ENCODE measurements around the gene IRAK2. TPM values are rescaled to one million over a fixed set of nuclear protein-coding genes. Genes with fewer than 3 reads are reported as not detected.
A peak's percentile ranks its signal among the peaks of the same experiment; 100 is the strongest.

Gene IRAK2
- total RNA-seq, 2 donors from 2014 or later: 0.26 to 0.40 TPM

DNA sequence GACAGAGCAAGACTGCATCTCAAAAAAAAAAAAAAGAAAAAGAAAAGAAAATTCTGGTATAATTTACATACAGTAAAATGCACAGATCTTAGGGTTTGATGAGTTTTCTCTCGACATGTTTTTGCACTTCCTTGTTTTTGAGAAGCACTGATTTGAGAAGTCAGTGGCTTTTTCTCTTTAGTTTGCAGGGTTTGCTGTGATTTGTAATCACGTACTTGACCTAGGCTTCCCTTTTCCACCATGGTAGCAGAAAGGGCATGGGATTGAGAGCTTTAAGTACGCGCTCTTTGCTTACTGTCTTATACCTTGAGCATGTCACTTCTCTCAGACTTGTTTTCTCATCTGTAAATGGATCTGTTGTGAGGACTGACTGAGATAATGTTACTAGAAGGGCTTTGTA is 19.0 kb upstream of the IRAK2 start:
- Histone ChIP-seq H3K27ac (ENCODE audit: low read depth, low read length) (no peak overlapping the region), H3K4me3 (ENCODE audit: low read length) (no peak overlapping the region), H3K4me1 (ENCODE audit: control insufficient read depth, insufficient read depth, low read length) (no peaks in the 10 kb centered on the region), H3K9ac (ENCODE audit: extremely low read depth, low read length, poor library complexity, severe bottlenecking) (no peak overlapping the region), H3K9me3 (ENCODE audit: control insufficient read depth, low read length) (no peaks in the 10 kb centered on the region), H3K27me3 (ENCODE audit: control insufficient read depth, insufficient read depth, low read length, poor library complexity, severe bottlenecking) (no peaks in the 10 kb centered on the region), H3K36me3 (ENCODE audit: control insufficient read depth, insufficient read depth, low read length) (peaks cover 41% of the 10 kb centered on the region)
- TF ChIP-seq, protein P1, sequence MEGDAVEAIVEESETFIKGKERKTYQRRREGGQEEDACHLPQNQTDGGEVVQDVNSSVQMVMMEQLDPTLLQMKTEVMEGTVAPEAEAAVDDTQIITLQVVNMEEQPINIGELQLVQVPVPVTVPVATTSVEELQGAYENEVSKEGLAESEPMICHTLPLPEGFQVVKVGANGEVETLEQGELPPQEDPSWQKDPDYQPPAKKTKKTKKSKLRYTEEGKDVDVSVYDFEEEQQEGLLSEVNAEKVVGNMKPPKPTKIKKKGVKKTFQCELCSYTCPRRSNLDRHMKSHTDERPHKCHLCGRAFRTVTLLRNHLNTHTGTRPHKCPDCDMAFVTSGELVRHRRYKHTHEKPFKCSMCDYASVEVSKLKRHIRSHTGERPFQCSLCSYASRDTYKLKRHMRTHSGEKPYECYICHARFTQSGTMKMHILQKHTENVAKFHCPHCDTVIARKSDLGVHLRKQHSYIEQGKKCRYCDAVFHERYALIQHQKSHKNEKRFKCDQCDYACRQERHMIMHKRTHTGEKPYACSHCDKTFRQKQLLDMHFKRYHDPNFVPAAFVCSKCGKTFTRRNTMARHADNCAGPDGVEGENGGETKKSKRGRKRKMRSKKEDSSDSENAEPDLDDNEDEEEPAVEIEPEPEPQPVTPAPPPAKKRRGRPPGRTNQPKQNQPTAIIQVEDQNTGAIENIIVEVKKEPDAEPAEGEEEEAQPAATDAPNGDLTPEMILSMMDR (conservative IDR thresholded peaks at IDR 0.05): no peak
- peaks cover 11% of the 10 kb centered on the region for H3K4me1 Mint-ChIP-seq
- 93 to 100% methylated on average over 1 to 4 of the region's 4 CpGs for WGBS, 2 experiments (ENCODE audit: insufficient coverage in 1 of 2, insufficient read length in 1 of 2)
- H3K9me3 Mint-ChIP-seq: no peaks in the 10 kb centered on the region
- H3K36me3 Mint-ChIP-seq (ENCODE audit: low read depth): peaks cover 47% of the 10 kb centered on the region
- DNase-seq: no peak
- no peaks in the 10 kb centered on the region for H3K27me3 Mint-ChIP-seq (ENCODE audit: insufficient read depth)
- peak overlapping the region; percentile 16 for H3K27ac Mint-ChIP-seq
- H3K4me3 Mint-ChIP-seq: no peak overlapping the region

DNA sequence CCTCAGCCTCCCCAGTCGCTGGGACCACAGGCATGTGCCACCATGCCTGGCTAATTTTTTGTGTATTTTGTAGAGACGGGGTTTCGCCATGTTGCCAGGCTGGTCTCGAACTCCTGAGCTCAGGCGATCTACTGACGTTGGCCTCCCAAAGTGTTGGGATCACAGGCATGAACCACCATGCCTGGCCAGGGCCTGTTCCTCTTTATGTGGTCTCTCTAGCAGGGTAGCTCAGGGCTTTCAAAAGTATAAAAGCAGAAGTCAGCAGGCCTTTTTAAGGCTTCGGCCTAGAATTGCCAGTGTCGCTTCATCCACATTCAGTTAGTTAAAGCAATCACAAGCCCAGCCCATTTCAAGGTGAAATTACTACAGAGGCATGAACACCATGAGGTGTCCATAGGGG is 15.5 kb upstream of the IRAK2 start:
- no peak for DNase-seq
- no peak overlapping the region for H3K9ac ChIP-seq (ENCODE audit: extremely low read depth, low read length, poor library complexity, severe bottlenecking)
- Mint-ChIP-seq H3K9me3 (no peaks in the 10 kb centered on the region), H3K4me3 (no peak overlapping the region), H3K4me1 (peaks cover 3% of the 10 kb centered on the region), H3K27me3 (ENCODE audit: insufficient read depth) (no peaks in the 10 kb centered on the region), H3K36me3 (ENCODE audit: low read depth) (peaks cover 66% of the 10 kb centered on the region), H3K27ac (no peak overlapping the region)
- H3K27ac ChIP-seq (ENCODE audit: low read depth, low read length): no peak overlapping the region
- H3K4me1 ChIP-seq (ENCODE audit: control insufficient read depth, insufficient read depth, low read length): no peaks in the 10 kb centered on the region
- H3K4me3 ChIP-seq (ENCODE audit: low read length): no peak overlapping the region
- 92 to 97% methylated on average over 7 to 8 of the region's 8 CpGs for WGBS, 2 experiments (ENCODE audit: insufficient coverage in 1 of 2, insufficient read length in 1 of 2)
- no peaks in the 10 kb centered on the region for H3K27me3 ChIP-seq (ENCODE audit: control insufficient read depth, insufficient read depth, low read length, poor library complexity, severe bottlenecking)
- H3K36me3 ChIP-seq (ENCODE audit: control insufficient read depth, insufficient read depth, low read length): peaks cover 55% of the 10 kb centered on the region
- TF ChIP-seq, protein P1 (conservative IDR thresholded peaks at IDR 0.05): no peak
- H3K9me3 ChIP-seq (ENCODE audit: control insufficient read depth, low read length): no peaks in the 10 kb centered on the region

DNA sequence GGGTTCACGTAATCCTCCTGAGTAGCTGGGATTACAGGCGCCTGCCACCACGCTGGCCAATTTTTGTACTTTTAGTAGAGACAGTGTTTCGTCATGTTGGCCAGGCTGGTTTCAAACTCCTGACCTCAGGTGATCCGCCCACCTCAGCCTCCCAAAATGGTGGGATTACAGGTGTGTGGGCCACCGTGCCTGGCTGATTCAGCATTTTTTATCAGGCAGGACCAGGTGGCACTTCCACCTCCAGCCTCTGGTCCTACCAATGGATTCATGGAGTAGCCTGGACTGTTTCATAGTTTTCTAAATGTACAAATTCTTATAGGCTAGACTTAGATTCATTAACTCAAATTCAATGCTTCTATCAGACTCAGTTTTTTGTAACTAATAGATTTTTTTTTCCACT is 13.7 kb upstream of the IRAK2 start:
- no peak overlapping the region for H3K27ac Mint-ChIP-seq
- H3K27me3 ChIP-seq (ENCODE audit: control insufficient read depth, insufficient read depth, low read length, poor library complexity, severe bottlenecking): no peaks in the 10 kb centered on the region
- TF ChIP-seq, protein P1 (conservative IDR thresholded peaks at IDR 0.05): no peak

More for the DNA sequence above, 13.7 kb upstream of the IRAK2 start:
- H3K9me3 ChIP-seq (ENCODE audit: control insufficient read depth, low read length): no peaks in the 10 kb centered on the region
- no peak overlapping the region for H3K9ac ChIP-seq (ENCODE audit: extremely low read depth, low read length, poor library complexity, severe bottlenecking)
- no peaks in the 10 kb centered on the region for H3K4me1 ChIP-seq (ENCODE audit: control insufficient read depth, insufficient read depth, low read length)
- Mint-ChIP-seq H3K4me3 (no peak overlapping the region), H3K27me3 (ENCODE audit: insufficient read depth) (no peaks in the 10 kb centered on the region), H3K36me3 (ENCODE audit: low read depth) (peaks cover 67% of the 10 kb centered on the region), H3K9me3 (no peaks in the 10 kb centered on the region), H3K4me1 (no peaks in the 10 kb centered on the region)
- no peak overlapping the region for H3K4me3 ChIP-seq (ENCODE audit: low read length)
- DNase-seq: no peak
- no peak overlapping the region for H3K27ac ChIP-seq (ENCODE audit: low read depth, low read length)
- 81 to 89% methylated on average over 4 to 6 of the region's 6 CpGs for WGBS, 2 experiments (ENCODE audit: insufficient coverage in 1 of 2, insufficient read length in 1 of 2)
- peaks cover 50% of the 10 kb centered on the region for H3K36me3 ChIP-seq (ENCODE audit: control insufficient read depth, insufficient read depth, low read length)

All from endodermal cell (in vitro differentiated cells).